ENCODE results near the gene GRIPAP1. TPM values are rescaled to one million over a fixed set of nuclear protein-coding genes. Genes with fewer than 3 reads are reported as not detected.

GRIPAP1 gene
- total and polyA plus RNA-seq, 2 of the 13 experiments (the other 11 are each of a cell fraction or from before 2014, with no cell fraction given), result 16.1 to 22.6 TPM

GRCh38 chrX:49043220-49043986 is 41.3 kb upstream of the GRIPAP1 start, which contains the start of gene TFE3 (continued):
- TF ChIP-seq ZNF770 (CRISPR knock-in tag; IDR thresholded peaks at IDR 0.05) (peak; percentile 32; the same call in 1 of the 2 replicates), SNAPC2 (CRISPR knock-in tag; IDR thresholded peaks at IDR 0.05) (0 out of 2 replicates have a peak, but pooled peaks have one; percentile 35), REXO4 (CRISPR knock-in tag; IDR thresholded peaks at IDR 0.05; ENCODE audit: borderline replicate concordance) (no peak), ZBTB20 (CRISPR knock-in tag; IDR thresholded peaks at IDR 0.05; ENCODE audit: borderline replicate concordance, low read depth) (no peak), GPN1 (CRISPR knock-in tag; IDR thresholded peaks at IDR 0.05; ENCODE audit: borderline replicate concordance) (no peak), ZKSCAN1 (IDR thresholded peaks at IDR 0.05; ENCODE audit: low read length) (no peak), ZNF10 (CRISPR knock-in tag; IDR thresholded peaks at IDR 0.05; ENCODE audit: borderline replicate concordance, low read depth) (no peak), ZBTB42 (CRISPR knock-in tag; IDR thresholded peaks at IDR 0.05) (no peak), E2F1 (CRISPR knock-in tag; IDR thresholded peaks at IDR 0.05) (no peak), LCORL (IDR thresholded peaks at IDR 0.05) (no peak), LCORL (CRISPR knock-in tag; IDR thresholded peaks at IDR 0.05) (no peak)
- TF ChIP-seq, protein P1, sequence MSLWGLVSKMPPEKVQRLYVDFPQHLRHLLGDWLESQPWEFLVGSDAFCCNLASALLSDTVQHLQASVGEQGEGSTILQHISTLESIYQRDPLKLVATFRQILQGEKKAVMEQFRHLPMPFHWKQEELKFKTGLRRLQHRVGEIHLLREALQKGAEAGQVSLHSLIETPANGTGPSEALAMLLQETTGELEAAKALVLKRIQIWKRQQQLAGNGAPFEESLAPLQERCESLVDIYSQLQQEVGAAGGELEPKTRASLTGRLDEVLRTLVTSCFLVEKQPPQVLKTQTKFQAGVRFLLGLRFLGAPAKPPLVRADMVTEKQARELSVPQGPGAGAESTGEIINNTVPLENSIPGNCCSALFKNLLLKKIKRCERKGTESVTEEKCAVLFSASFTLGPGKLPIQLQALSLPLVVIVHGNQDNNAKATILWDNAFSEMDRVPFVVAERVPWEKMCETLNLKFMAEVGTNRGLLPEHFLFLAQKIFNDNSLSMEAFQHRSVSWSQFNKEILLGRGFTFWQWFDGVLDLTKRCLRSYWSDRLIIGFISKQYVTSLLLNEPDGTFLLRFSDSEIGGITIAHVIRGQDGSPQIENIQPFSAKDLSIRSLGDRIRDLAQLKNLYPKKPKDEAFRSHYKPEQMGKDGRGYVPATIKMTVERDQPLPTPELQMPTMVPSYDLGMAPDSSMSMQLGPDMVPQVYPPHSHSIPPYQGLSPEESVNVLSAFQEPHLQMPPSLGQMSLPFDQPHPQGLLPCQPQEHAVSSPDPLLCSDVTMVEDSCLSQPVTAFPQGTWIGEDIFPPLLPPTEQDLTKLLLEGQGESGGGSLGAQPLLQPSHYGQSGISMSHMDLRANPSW (CRISPR knock-in tag; IDR thresholded peaks at IDR 0.05; ENCODE audit: borderline replicate concordance), result no peak
